ENCODE data around the gene PHKA2.

GRCh38 chrX:19007011-19007410 is 23.1 kb upstream of the PHKA2 start:
- TF ChIP-seq CTCF (IDR thresholded peaks at IDR 0.05; ENCODE audit: poor library complexity) (no peak), EZH2 (IDR thresholded peaks at IDR 0.05; ENCODE audit: borderline replicate concordance) (no peak)
